Stimulated activated CD8-positive, alpha-beta memory T cell treated with anti-CD3 and anti-CD28 coated beads, Interleukin-7, amount 100 ng/mL, for 24 hours (primary cell): ENCODE results near the gene PTPRQ.
"Not testable (repeated sequence)": the region's sequence is repeated elsewhere in the genome, so short reads cannot be mapped to it uniquely, and the experiment has no call there.

Source experiments
- DNase-seq: peaks from one replicate; pipeline ENCODE4 v3.0.0-alpha.2; 2020; ENCODE audit warnings: low read depth

PTPRQ gene

GRCh38 chr12:80443974-80444666, at the start of gene PTPRQ:
TSS of gene PTPRQ (plus strand) at chr12:80444235. CDS start at chr12:80444346, 111 bp downstream.
- no peak for DNase-seq

- DNase-seq: no peak
Measured at GRCh38 chr12:80400571-80400991, 43.5 kb upstream of the PTPRQ start.

GRCh38 chr12:80401191-80401590, 42.8 kb upstream of the PTPRQ start:
- no peak for DNase-seq

- DNase-seq: no peak
Measured at GRCh38 chr12:80404629-80405028, 39.4 kb upstream of the PTPRQ start.

- no peak for DNase-seq
Measured at GRCh38 chr12:80406253-80406652, 37.8 kb upstream of the PTPRQ start.

- no peak for DNase-seq
Measured at GRCh38 chr12:80411787-80412186, 32.2 kb upstream of the PTPRQ start.

- DNase-seq: no peak
Measured at GRCh38 chr12:80412343-80412953, 31.6 kb upstream of the PTPRQ start.

GRCh38 chr12:80413462-80413861, 30.6 kb upstream of the PTPRQ start:
- no peak for DNase-seq

GRCh38 chr12:80415466-80415865, 28.6 kb upstream of the PTPRQ start:
- DNase-seq: no peak

- no peak for DNase-seq
Measured at GRCh38 chr12:80419644-80420043, 24.4 kb upstream of the PTPRQ start.

- DNase-seq: no peak
Measured at GRCh38 chr12:80420075-80420474, 24.0 kb upstream of the PTPRQ start.

- DNase-seq: no peak
Measured at GRCh38 chr12:80422550-80422949, 21.5 kb upstream of the PTPRQ start.

- no peak for DNase-seq
Measured at GRCh38 chr12:80432061-80432460, 12.0 kb upstream of the PTPRQ start.

GRCh38 chr12:80441921-80442320, 2.1 kb upstream of the PTPRQ start:
- DNase-seq: no peak

- DNase-seq: no peak
Measured at GRCh38 chr12:80442426-80443222, 1.4 kb upstream of the PTPRQ start.

GRCh38 chr12:80445083-80445793, 1.2 kb downstream of the PTPRQ start:
- no peak for DNase-seq

- DNase-seq: no peak
Measured at GRCh38 chr12:80456513-80456912, 12.5 kb downstream of the PTPRQ start.

GRCh38 chr12:80460972-80461371, 16.9 kb downstream of the PTPRQ start:
- no peak for DNase-seq

- not testable (repeated sequence) for DNase-seq
Measured at GRCh38 chr12:80461851-80462250, 17.8 kb downstream of the PTPRQ start.

GRCh38 chr12:80469681-80470080, 25.6 kb downstream of the PTPRQ start:
- no peak for DNase-seq

GRCh38 chr12:80470403-80470802, 26.4 kb downstream of the PTPRQ start:
- DNase-seq: no peak

GRCh38 chr12:80472236-80472635, 28.2 kb downstream of the PTPRQ start:
- no peak for DNase-seq
